ENCODE measurements around the gene DUT.

DUT gene

GRCh38 chr15:48388016-48388851 lies 57.0 kb downstream of the DUT start:
- Histone ChIP-seq H3K4me2 (ENCODE audit: low read length) (no peak overlapping the region), H3K9me2 (replicated peaks; ENCODE audit: control insufficient read depth, low read length) (no peaks in the 10 kb centered on the region), H3K36me3 (ENCODE audit: control insufficient read depth, low read length) (no peaks in the 10 kb centered on the region), H3F3A (ENCODE audit: control insufficient read depth, insufficient read depth) (no peaks in the 10 kb centered on the region), H3K9me3 (ENCODE audit: control insufficient read depth, insufficient read depth, low read length) (no peaks in the 10 kb centered on the region), H3K27me3 (ENCODE audit: control insufficient read depth, low read length) (no peaks in the 10 kb centered on the region), H4K20me1 (ENCODE audit: control insufficient read depth, insufficient read depth, low read depth, low read length) (no peaks in the 10 kb centered on the region), H3K4me1 (ENCODE audit: control insufficient read depth, low read length) (no peaks in the 10 kb centered on the region), H3K27ac (ENCODE audit: low read depth, low read length) (no peak overlapping the region), H3K79me2 (ENCODE audit: control insufficient read depth, low read length) (no peaks in the 10 kb centered on the region), H3K4me3 (ENCODE audit: low read length) (no peak overlapping the region)
- TF ChIP-seq EZH2phosphoT487 (IDR thresholded peaks at IDR 0.05; ENCODE audit: borderline replicate concordance, low read length), result no peak
- TF ChIP-seq CTCF (IDR thresholded peaks at IDR 0.05; ENCODE audit: low read depth, low read length, poor library complexity, severe bottlenecking), result no peak

- no peaks in the 10 kb centered on the region for H3K4me1 ChIP-seq (ENCODE audit: control insufficient read depth, low read length)
- H3K36me3 ChIP-seq (ENCODE audit: control insufficient read depth, low read length), result no peaks in the 10 kb centered on the region
- H3F3A ChIP-seq (ENCODE audit: control insufficient read depth, insufficient read depth), result no peaks in the 10 kb centered on the region
- no peak overlapping the region for H3K27ac ChIP-seq (ENCODE audit: low read depth, low read length)
- H3K4me2 ChIP-seq (ENCODE audit: low read length), result no peak overlapping the region
- no peaks in the 10 kb centered on the region for H4K20me1 ChIP-seq (ENCODE audit: control insufficient read depth, insufficient read depth, low read depth, low read length)
- no peaks in the 10 kb centered on the region for H3K9me3 ChIP-seq (ENCODE audit: control insufficient read depth, insufficient read depth, low read length)
- no peak for TF ChIP-seq EZH2phosphoT487 (IDR thresholded peaks at IDR 0.05; ENCODE audit: borderline replicate concordance, low read length)
- no peak for TF ChIP-seq CTCF (IDR thresholded peaks at IDR 0.05; ENCODE audit: low read depth, low read length, poor library complexity, severe bottlenecking)
- no peaks in the 10 kb centered on the region for H3K27me3 ChIP-seq (ENCODE audit: control insufficient read depth, low read length)
- H3K4me3 ChIP-seq (ENCODE audit: low read length), result no peak overlapping the region
- H3K79me2 ChIP-seq (ENCODE audit: control insufficient read depth, low read length), result no peaks in the 10 kb centered on the region
- H3K9me2 ChIP-seq (replicated peaks; ENCODE audit: control insufficient read depth, low read length), result no peaks in the 10 kb centered on the region
These were observed 57.7 kb downstream of the DUT start for GRCh38 chr15:48388910-48389309.

- no peaks in the 10 kb centered on the region for H3K27me3 ChIP-seq (ENCODE audit: control insufficient read depth, low read length)
- no peak overlapping the region for H3K27ac ChIP-seq (ENCODE audit: low read depth, low read length)
- no peaks in the 10 kb centered on the region for H3K4me1 ChIP-seq (ENCODE audit: control insufficient read depth, low read length)
- H3K4me2 ChIP-seq (ENCODE audit: low read length), result no peak overlapping the region
- H3K79me2 ChIP-seq (ENCODE audit: control insufficient read depth, low read length), result no peaks in the 10 kb centered on the region
- no peak for TF ChIP-seq CTCF (IDR thresholded peaks at IDR 0.05; ENCODE audit: low read depth, low read length, poor library complexity, severe bottlenecking)
- TF ChIP-seq EZH2phosphoT487 (IDR thresholded peaks at IDR 0.05; ENCODE audit: borderline replicate concordance, low read length), result no peak
- no peaks in the 10 kb centered on the region for H4K20me1 ChIP-seq (ENCODE audit: control insufficient read depth, insufficient read depth, low read depth, low read length)
- H3K9me2 ChIP-seq (replicated peaks; ENCODE audit: control insufficient read depth, low read length), result no peaks in the 10 kb centered on the region
- H3K4me3 ChIP-seq (ENCODE audit: low read length), result no peak overlapping the region
- no peaks in the 10 kb centered on the region for H3K9me3 ChIP-seq (ENCODE audit: control insufficient read depth, insufficient read depth, low read length)
- no peaks in the 10 kb centered on the region for H3F3A ChIP-seq (ENCODE audit: control insufficient read depth, insufficient read depth)
- H3K36me3 ChIP-seq (ENCODE audit: control insufficient read depth, low read length), result no peaks in the 10 kb centered on the region
These were observed 58.5 kb downstream of the DUT start for GRCh38 chr15:48389691-48390143.

Data from DOHH2 (cell line).